OCI-LY3 (cell line): ENCODE results near the gene P2RY13.

Source experiments
- H2AFZ ChIP-seq: fragments of 200-600, 300-600 bp; shearing (Covaris generic); 2 replicates; pipeline ENCODE4 v1.6.0; 2014; ENCODE audit warnings: antibody characterized with exemption, low read depth, low read length
- H3K27ac ChIP-seq: fragments of 200-600, 300-600 bp; sonication (generic); 2 replicates; pipeline ENCODE4 v1.5.1; 2014; ENCODE audit warnings: mild to moderate bottlenecking, low read length, moderate library complexity, mixed read lengths
- H3K27me3 ChIP-seq: fragments of 200-600, 300-600 bp; sonication (generic); 2 replicates; pipeline ENCODE4 v1.6.1; 2014; ENCODE audit warnings: low read depth, low read length, mixed read lengths
- H3K36me3 ChIP-seq: fragments of 200-600, 300-600 bp; sonication (generic); replicated peaks from 2 replicates; pipeline ENCODE3; 2014; ENCODE audit warnings: low read depth, low read length, mixed read lengths
- H3K4me1 ChIP-seq: fragments of 300-600, 200-600 bp; sonication (generic); 2 replicates; pipeline ENCODE4 v1.6.1; 2014; ENCODE audit warnings: low read length, mixed read lengths
- H3K4me2 ChIP-seq: fragments of 200-600, 300-600 bp; sonication (generic); 2 replicates; pipeline ENCODE4 v1.6.1; 2014; ENCODE audit warnings: low read length, mixed read lengths
- H3K4me3 ChIP-seq: fragments of 300-600, 200-600 bp; sonication (generic); 2 replicates; pipeline ENCODE4 v1.5.1; 2014; ENCODE audit warnings: antibody characterized with exemption, mild to moderate bottlenecking, low read length, moderate library complexity
- H3K79me2 ChIP-seq: fragments of 300-600, 200-600 bp; shearing (Covaris generic); 2 replicates; pipeline ENCODE4 v1.6.1; 2014; ENCODE audit warnings: mild to moderate bottlenecking, low read length, mixed read lengths
- H3K9ac ChIP-seq: fragments of 300-600, 200-600 bp; shearing (Covaris generic); 2 replicates; pipeline ENCODE4 v1.6.0; 2014; ENCODE audit warnings: mild to moderate bottlenecking, low read length, moderate library complexity
- H3K9me3 ChIP-seq: fragments of 200-600, 300-600 bp; shearing (Covaris generic); 2 replicates; pipeline ENCODE4 v1.6.1; 2014; ENCODE audit warnings: low read length, mixed read lengths; ENCODE audit not compliant: insufficient read depth
- H4K20me1 ChIP-seq: fragments of 200-600, 300-600 bp; sonication (generic); 2 replicates; pipeline ENCODE4 v1.6.1; 2016; ENCODE audit warnings: low read length, mixed read lengths; ENCODE audit not compliant: insufficient read depth
- CTCF ChIP-seq: fragments of 200-600, 300-600 bp; sonication (generic); IDR thresholded peaks from 2 replicates; pipeline ENCODE4 v1.5.1; 2014; ENCODE audit warnings: antibody characterized with exemption, low read length, low read depth
- EZH2phosphoT487 ChIP-seq: fragments of 200-600 bp; shearing (Covaris generic); IDR thresholded peaks from 2 replicates; pipeline ENCODE4 v1.6.1; 2018; ENCODE audit warnings: antibody characterized with exemption, mixed run types, low read depth

Gene P2RY13

GRCh38 chr3:151305775-151306151 is 23.6 kb downstream of the P2RY13 start:
- Histone ChIP-seq H4K20me1 (no peaks in the 10 kb centered on the region), H3K9me3 (no peaks in the 10 kb centered on the region), H3K4me3 (no peak overlapping the region), H3K4me1 (peaks cover 13% of the 10 kb centered on the region), H3K27me3 (no peaks in the 10 kb centered on the region), H2AFZ (no peak overlapping the region), H3K9ac (no peak overlapping the region), H3K36me3 (no peaks in the 10 kb centered on the region), H3K27ac (no peak overlapping the region), H3K79me2 (no peaks in the 10 kb centered on the region), H3K4me2 (no peak overlapping the region)
- no peak for TF ChIP-seq EZH2phosphoT487
- no peak for TF ChIP-seq CTCF

- Histone ChIP-seq H3K4me1 (peaks cover 13% of the 10 kb centered on the region), H3K27ac (no peak overlapping the region), H3K4me2 (no peak overlapping the region), H2AFZ (no peak overlapping the region), H4K20me1 (no peaks in the 10 kb centered on the region), H3K4me3 (no peak overlapping the region), H3K9me3 (no peaks in the 10 kb centered on the region), H3K9ac (no peak overlapping the region), H3K79me2 (no peaks in the 10 kb centered on the region), H3K36me3 (no peaks in the 10 kb centered on the region), H3K27me3 (no peaks in the 10 kb centered on the region)
- TF ChIP-seq EZH2phosphoT487 (no peak), CTCF (no peak)
Measured at GRCh38 chr3:151305060-151305774, 24.1 kb downstream of the P2RY13 start.

GRCh38 chr3:151303751-151304150 is 25.6 kb downstream of the P2RY13 start:
- Histone ChIP-seq H3K27ac (no peak overlapping the region), H3K9ac (no peak overlapping the region), H4K20me1 (no peaks in the 10 kb centered on the region), H3K36me3 (no peaks in the 10 kb centered on the region), H3K4me2 (no peak overlapping the region), H3K79me2 (no peaks in the 10 kb centered on the region), H3K4me3 (no peak overlapping the region), H3K4me1 (peaks cover 13% of the 10 kb centered on the region), H2AFZ (no peak overlapping the region), H3K27me3 (no peaks in the 10 kb centered on the region), H3K9me3 (no peaks in the 10 kb centered on the region)
- no peak for TF ChIP-seq EZH2phosphoT487
- no peak for TF ChIP-seq CTCF

GRCh38 chr3:151301787-151302186 is 27.6 kb downstream of the P2RY13 start:
- H2AFZ ChIP-seq = no peak overlapping the region
- no peaks in the 10 kb centered on the region for H3K9me3 ChIP-seq
- H3K4me3 ChIP-seq = no peak overlapping the region

More at GRCh38 chr3:151301787-151302186, 27.6 kb downstream of the P2RY13 start:
- Histone ChIP-seq H3K4me1 (no peaks in the 10 kb centered on the region), H3K36me3 (no peaks in the 10 kb centered on the region), H3K27me3 (no peaks in the 10 kb centered on the region), H3K9ac (no peak overlapping the region), H3K4me2 (no peak overlapping the region), H4K20me1 (no peaks in the 10 kb centered on the region), H3K27ac (no peak overlapping the region), H3K79me2 (no peaks in the 10 kb centered on the region)
- TF ChIP-seq CTCF (no peak), EZH2phosphoT487 (no peak)
